ENCODE results near the gene HLA-G.

GRCh38 chr6:29825848-29826247, 1.8 kb upstream of the HLA-G start:
- no peak for TF ChIP-seq SP1 (IDR thresholded peaks at IDR 0.05)
- no peak for TF ChIP-seq HDGF (IDR thresholded peaks at IDR 0.05; ENCODE audit: borderline replicate concordance)
- TF ChIP-seq TARDBP (IDR thresholded peaks at IDR 0.05) = no peak
- no peak for TF ChIP-seq ZNF384 (IDR thresholded peaks at IDR 0.05)
- TF ChIP-seq PKNOX1 (IDR thresholded peaks at IDR 0.05) = no peak
- TF ChIP-seq LEF1 (IDR thresholded peaks at IDR 0.05; ENCODE audit: borderline replicate concordance) = no peak
- no peak for TF ChIP-seq L3MBTL2 (conservative IDR thresholded peaks at IDR 0.05)
- no peak for TF ChIP-seq CTBP1 (IDR thresholded peaks at IDR 0.05; ENCODE audit: borderline replicate concordance)
- TF ChIP-seq NFRKB (IDR thresholded peaks at IDR 0.05) = no peak

Measured in HEK293T (cell line).